ENCODE measurements around the gene RARA.

Gene RARA

GRCh38 chr17:40333781-40334448 is 24.9 kb downstream of the RARA start:
- H3K4me1 ChIP-seq (ENCODE audit: control insufficient read depth, insufficient read depth, low read length) = peaks cover 66% of the 10 kb centered on the region
- H3K27me3 ChIP-seq (replicated peaks; ENCODE audit: control insufficient read depth, insufficient read depth, low read length) = no peaks in the 10 kb centered on the region
- no peak for DNase-seq (ENCODE audit: low read depth)
- peaks cover 10% of the 10 kb centered on the region for H3K36me3 ChIP-seq (ENCODE audit: control insufficient read depth, insufficient read depth, low read length, severe bottlenecking)
- peak overlapping the region; percentile 77 for H3K9ac ChIP-seq (ENCODE audit: low read length)
- H3K4me3 ChIP-seq (ENCODE audit: low read length) = no peak overlapping the region
- H3K9me3 ChIP-seq (ENCODE audit: control insufficient read depth, low read length) = no peaks in the 10 kb centered on the region

DNA sequence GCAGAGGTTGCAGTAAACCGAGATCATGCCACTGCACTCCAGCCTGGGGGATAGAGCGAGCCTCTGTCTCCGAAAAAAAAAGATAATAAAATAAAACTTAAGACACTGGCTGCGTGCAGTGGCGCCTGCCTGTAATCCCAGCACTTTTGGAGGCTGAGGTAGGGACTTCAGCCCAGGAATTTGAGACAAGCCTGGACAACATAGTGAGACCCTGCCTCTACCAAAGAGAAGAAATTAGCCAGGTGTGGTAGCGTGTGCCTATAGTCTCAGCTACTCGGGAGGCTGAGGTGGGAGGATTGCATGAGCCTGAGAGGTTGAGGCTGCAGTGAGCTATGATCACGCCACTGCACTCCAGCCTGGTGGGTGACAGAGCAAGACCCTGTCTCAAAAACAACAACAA is 26.6 kb downstream of the RARA start:
- H3K36me3 ChIP-seq (ENCODE audit: control insufficient read depth, insufficient read depth, low read length, severe bottlenecking) = peaks cover 22% of the 10 kb centered on the region
- H3K4me3 ChIP-seq (ENCODE audit: low read length) = peak overlapping the region; percentile 48
- peak overlapping the region; percentile 64 for H3K9ac ChIP-seq (ENCODE audit: low read length)
- H3K4me1 ChIP-seq (ENCODE audit: control insufficient read depth, insufficient read depth, low read length) = peaks cover 69% of the 10 kb centered on the region
- H3K9me3 ChIP-seq (ENCODE audit: control insufficient read depth, low read length) = no peaks in the 10 kb centered on the region
- no peaks in the 10 kb centered on the region for H3K27me3 ChIP-seq (replicated peaks; ENCODE audit: control insufficient read depth, insufficient read depth, low read length)
- DNase-seq (ENCODE audit: low read depth) = no peak

GRCh38 chr17:40337351-40337750 is 28.4 kb downstream of the RARA start:
- Histone ChIP-seq H3K9ac (ENCODE audit: low read length) (no peak overlapping the region), H3K4me3 (ENCODE audit: low read length) (no peak overlapping the region), H3K27me3 (replicated peaks; ENCODE audit: control insufficient read depth, insufficient read depth, low read length) (no peaks in the 10 kb centered on the region), H3K9me3 (ENCODE audit: control insufficient read depth, low read length) (no peaks in the 10 kb centered on the region), H3K36me3 (ENCODE audit: control insufficient read depth, insufficient read depth, low read length, severe bottlenecking) (peaks cover 13% of the 10 kb centered on the region), H3K4me1 (ENCODE audit: control insufficient read depth, insufficient read depth, low read length) (peaks cover 58% of the 10 kb centered on the region)
- no peak for DNase-seq (ENCODE audit: low read depth)

- no peaks in the 10 kb centered on the region for H3K9me3 ChIP-seq (ENCODE audit: control insufficient read depth, low read length)
- no peak overlapping the region for H3K9ac ChIP-seq (ENCODE audit: low read length)
- DNase-seq (ENCODE audit: low read depth) = no peak
- peaks cover 13% of the 10 kb centered on the region for H3K36me3 ChIP-seq (ENCODE audit: control insufficient read depth, insufficient read depth, low read length, severe bottlenecking)
- no peak overlapping the region for H3K4me3 ChIP-seq (ENCODE audit: low read length)
- H3K4me1 ChIP-seq (ENCODE audit: control insufficient read depth, insufficient read depth, low read length) = peaks cover 56% of the 10 kb centered on the region
- H3K27me3 ChIP-seq (replicated peaks; ENCODE audit: control insufficient read depth, insufficient read depth, low read length) = no peaks in the 10 kb centered on the region
Observed at GRCh38 chr17:40338058-40338457, 29.1 kb downstream of the RARA start.

DNA sequence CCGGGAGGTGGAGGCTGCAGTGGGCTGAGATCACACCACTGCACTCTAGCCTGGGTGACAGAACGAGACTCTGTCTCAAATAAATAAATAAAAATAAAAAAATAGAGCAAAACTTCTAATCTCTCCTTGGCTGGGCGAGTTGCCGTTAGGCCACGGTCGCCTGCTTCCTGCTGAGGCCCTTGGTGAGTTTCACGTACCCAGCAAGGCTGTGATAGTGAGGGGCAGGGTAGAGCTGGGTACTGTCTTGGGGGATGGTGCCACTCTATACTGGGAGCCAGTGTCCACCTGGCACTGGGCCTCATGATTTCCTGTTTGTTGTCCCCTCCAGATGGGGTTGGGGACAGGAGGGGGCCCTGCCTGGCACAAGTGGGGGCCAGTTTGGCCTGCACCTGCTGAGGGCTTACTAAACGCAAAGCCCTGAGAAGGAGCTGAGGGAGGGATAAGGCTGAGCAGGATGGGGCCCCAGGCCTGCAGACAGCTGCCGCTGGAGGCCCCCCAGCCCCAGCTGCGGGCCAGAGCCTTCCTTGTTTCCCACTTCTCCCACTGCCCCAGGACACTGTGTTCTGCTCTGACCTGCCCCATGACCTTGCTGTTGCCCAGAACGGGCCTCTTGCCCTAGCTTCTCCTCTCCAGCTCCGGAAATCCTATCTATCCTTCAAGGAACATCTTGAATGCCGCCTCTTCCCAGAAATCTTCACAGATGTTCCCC is 30.1 kb downstream of the RARA start:
- Histone ChIP-seq H3K9me3 (ENCODE audit: control insufficient read depth, low read length) (no peaks in the 10 kb centered on the region), H3K9ac (ENCODE audit: low read length) (no peak overlapping the region), H3K36me3 (ENCODE audit: control insufficient read depth, insufficient read depth, low read length, severe bottlenecking) (peaks cover 13% of the 10 kb centered on the region), H3K4me1 (ENCODE audit: control insufficient read depth, insufficient read depth, low read length) (peaks cover 56% of the 10 kb centered on the region), H3K27me3 (replicated peaks; ENCODE audit: control insufficient read depth, insufficient read depth, low read length) (no peaks in the 10 kb centered on the region), H3K4me3 (ENCODE audit: low read length) (no peak overlapping the region)
- DNase-seq (ENCODE audit: low read depth) = no peak

- DNase-seq (ENCODE audit: low read depth) = no peak
- Histone ChIP-seq H3K9me3 (ENCODE audit: control insufficient read depth, low read length) (no peaks in the 10 kb centered on the region), H3K27me3 (replicated peaks; ENCODE audit: control insufficient read depth, insufficient read depth, low read length) (no peaks in the 10 kb centered on the region), H3K9ac (ENCODE audit: low read length) (no peak overlapping the region), H3K4me1 (ENCODE audit: control insufficient read depth, insufficient read depth, low read length) (peaks cover 53% of the 10 kb centered on the region), H3K36me3 (ENCODE audit: control insufficient read depth, insufficient read depth, low read length, severe bottlenecking) (peaks cover 13% of the 10 kb centered on the region), H3K4me3 (ENCODE audit: low read length) (no peak overlapping the region)
Observed at GRCh38 chr17:40340327-40340726, 31.3 kb downstream of the RARA start.

DNA sequence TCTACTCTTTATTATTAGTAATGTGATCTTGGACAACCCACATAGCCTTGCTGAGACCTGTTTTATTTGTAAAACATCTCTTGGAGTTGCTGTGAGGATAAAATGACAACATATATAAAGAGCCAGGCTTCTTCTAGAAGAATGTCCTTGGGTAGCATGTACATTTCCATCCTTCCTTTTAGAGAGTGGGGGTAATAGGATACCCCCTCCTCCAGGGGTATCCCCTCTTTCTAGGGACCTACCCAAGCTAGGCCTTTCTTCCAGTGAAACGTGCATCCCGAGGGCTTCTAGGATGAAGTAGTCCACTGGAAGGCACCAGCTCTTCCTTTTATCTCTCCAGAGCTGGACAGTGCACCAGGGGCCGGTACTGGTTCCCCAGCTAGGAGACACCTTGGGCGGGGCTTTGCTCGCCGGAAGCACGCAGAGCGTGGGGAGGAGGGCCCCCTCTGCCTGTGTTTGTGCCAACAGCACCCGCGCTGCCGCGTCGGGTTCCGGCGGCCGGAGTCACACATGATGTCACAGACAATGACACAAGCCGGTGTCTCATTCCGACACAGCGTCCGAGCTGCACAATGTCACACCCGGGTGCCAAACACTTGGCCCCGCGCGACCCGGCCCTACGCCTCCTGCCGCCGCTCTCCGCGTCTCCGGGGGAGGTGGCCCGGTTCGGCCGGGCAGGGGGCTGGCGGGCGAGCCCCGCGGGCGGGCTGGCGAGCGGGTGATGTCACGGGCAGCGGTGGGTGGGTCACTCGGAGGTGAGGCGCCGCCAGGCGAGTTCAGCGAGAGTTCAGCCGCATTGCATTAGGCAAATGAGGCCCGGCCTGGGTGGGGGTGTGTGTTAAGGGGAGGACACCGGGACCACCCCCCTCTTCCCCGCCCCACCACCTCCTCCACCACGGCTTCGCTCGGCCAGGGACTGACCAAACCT is 32.2 kb downstream of the RARA start:
- DNase-seq (ENCODE audit: low read depth) = peak; percentile 88
- Histone ChIP-seq H3K27me3 (replicated peaks; ENCODE audit: control insufficient read depth, insufficient read depth, low read length) (no peaks in the 10 kb centered on the region), H3K9ac (ENCODE audit: low read length) (peak overlapping the region; percentile 82), H3K36me3 (ENCODE audit: control insufficient read depth, insufficient read depth, low read length, severe bottlenecking) (peaks cover 13% of the 10 kb centered on the region), H3K4me1 (ENCODE audit: control insufficient read depth, insufficient read depth, low read length) (peaks cover 53% of the 10 kb centered on the region), H3K9me3 (ENCODE audit: control insufficient read depth, low read length) (no peaks in the 10 kb centered on the region), H3K4me3 (ENCODE audit: low read length) (peak overlapping the region; percentile 92)

- Histone ChIP-seq H3K27me3 (replicated peaks; ENCODE audit: control insufficient read depth, insufficient read depth, low read length) (no peaks in the 10 kb centered on the region), H3K4me1 (ENCODE audit: control insufficient read depth, insufficient read depth, low read length) (peaks cover 56% of the 10 kb centered on the region), H3K36me3 (ENCODE audit: control insufficient read depth, insufficient read depth, low read length, severe bottlenecking) (peaks cover 13% of the 10 kb centered on the region), H3K9me3 (ENCODE audit: control insufficient read depth, low read length) (no peaks in the 10 kb centered on the region), H3K4me3 (ENCODE audit: low read length) (peak overlapping the region; percentile 92), H3K9ac (ENCODE audit: low read length) (peak overlapping the region; percentile 94)
- DNase-seq (ENCODE audit: low read depth) = peak; percentile 84
Observed at GRCh38 chr17:40341808-40342503, 33.0 kb downstream of the RARA start.

- no peaks in the 10 kb centered on the region for H3K27me3 ChIP-seq (replicated peaks; ENCODE audit: control insufficient read depth, insufficient read depth, low read length)
- H3K9ac ChIP-seq (ENCODE audit: low read length) = peak overlapping the region; percentile 94
- H3K9me3 ChIP-seq (ENCODE audit: control insufficient read depth, low read length) = no peaks in the 10 kb centered on the region
- H3K36me3 ChIP-seq (ENCODE audit: control insufficient read depth, insufficient read depth, low read length, severe bottlenecking) = peaks cover 13% of the 10 kb centered on the region
- H3K4me3 ChIP-seq (ENCODE audit: low read length) = peak overlapping the region; percentile 92
- no peak for DNase-seq (ENCODE audit: low read depth)
- peaks cover 63% of the 10 kb centered on the region for H3K4me1 ChIP-seq (ENCODE audit: control insufficient read depth, insufficient read depth, low read length)
Observed at GRCh38 chr17:40342504-40343218, 33.7 kb downstream of the RARA start.

All from adipocyte (in vitro differentiated cells).